Measurements from ENCODE around the gene DLX3.

The DLX3 gene

GRCh38 chr17:49971848-49972485 is 23.1 kb downstream of the DLX3 start:
- peak in 1 of 2 experiments; percentile 27 for DNase-seq

- no peak for DNase-seq
Observed at GRCh38 chr17:49971199-49971847, 23.7 kb downstream of the DLX3 start.

- no peak for DNase-seq
Observed at GRCh38 chr17:49970498-49970897, 24.5 kb downstream of the DLX3 start.

- DNase-seq, result no peak
Observed at GRCh38 chr17:49969795-49970389, 25.1 kb downstream of the DLX3 start.

GRCh38 chr17:49969134-49969759 is 25.8 kb downstream of the DLX3 start, which contains the start of gene DLX4:
Gene DLX4, plus strand, starts transcription at chr17:49969190. Its CDS starts 279 bp downstream, at chr17:49969469.
- peak in 1 of 2 experiments; percentile 65 for DNase-seq

- DNase-seq, result peak; percentile 47 to 93
Observed at GRCh38 chr17:49968405-49969133, 26.5 kb downstream of the DLX3 start.

- DNase-seq, result no peak
Observed at GRCh38 chr17:49967621-49968404, 27.2 kb downstream of the DLX3 start.

- no peak for DNase-seq
Observed at GRCh38 chr17:49967205-49967604, 27.8 kb downstream of the DLX3 start.

- no peak for DNase-seq
Observed at GRCh38 chr17:49966767-49967166, 28.3 kb downstream of the DLX3 start.

GRCh38 chr17:49965524-49965909 is 29.5 kb downstream of the DLX3 start:
- no peak for DNase-seq

- no peak for DNase-seq
Observed at GRCh38 chr17:49964769-49965523, 30.1 kb downstream of the DLX3 start.

- DNase-seq, result no peak
Observed at GRCh38 chr17:49964303-49964768, 30.7 kb downstream of the DLX3 start.

GRCh38 chr17:49963626-49964302 is 31.3 kb downstream of the DLX3 start:
- DNase-seq, result no peak

GRCh38 chr17:49963309-49963625 is 31.8 kb downstream of the DLX3 start:
- DNase-seq, result no peak

- DNase-seq, result no peak
Observed at GRCh38 chr17:49962599-49963308, 32.3 kb downstream of the DLX3 start.

GRCh38 chr17:49959183-49959935 is 35.7 kb downstream of the DLX3 start:
- DNase-seq, result no peak

- DNase-seq, result no peak
Observed at GRCh38 chr17:49958723-49959122, 36.3 kb downstream of the DLX3 start.

- no peak for DNase-seq
Observed at GRCh38 chr17:49957350-49957749, 37.7 kb downstream of the DLX3 start.

- DNase-seq, result no peak
Observed at GRCh38 chr17:49956780-49957179, 38.2 kb downstream of the DLX3 start.

All from NCI-H524 (cell line).